Measurements from ENCODE around the gene NT5C3A.

DNA sequence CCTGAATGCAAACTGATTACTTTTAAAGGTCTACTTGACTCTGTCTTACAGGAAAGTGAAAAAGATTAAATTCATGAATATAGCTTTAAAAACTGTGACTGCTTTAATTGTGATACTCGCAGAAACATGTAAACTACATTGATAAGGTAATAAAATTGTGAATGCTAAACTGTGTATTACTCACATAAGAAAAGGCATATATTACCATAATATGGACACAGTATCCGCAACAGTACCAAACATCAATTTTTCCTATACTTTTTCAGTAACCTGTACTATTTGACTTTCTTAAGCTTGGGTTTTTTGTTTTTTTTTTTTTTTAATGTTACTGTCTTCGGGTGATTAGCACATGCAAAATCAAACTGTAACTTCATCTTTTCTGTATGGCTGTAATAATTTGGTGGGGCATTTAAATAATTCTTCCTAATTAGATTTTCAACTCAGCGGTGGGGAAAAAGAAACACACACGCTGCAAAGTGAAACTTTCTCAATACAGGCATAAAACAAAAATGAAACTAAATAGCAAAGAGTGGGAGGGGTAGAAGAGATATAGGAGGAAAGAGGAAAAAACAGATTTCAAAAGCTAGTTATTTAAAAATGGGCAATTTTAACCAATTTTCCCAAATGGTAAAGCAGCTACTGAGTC, 23.2 kb downstream of the NT5C3A start:
- no peak for TF ChIP-seq SUZ12 (IDR thresholded peaks at IDR 0.05; ENCODE audit: extremely low read depth, insufficient read depth, insufficient read length)
- no peak for TF ChIP-seq YY1 (IDR thresholded peaks at IDR 0.05; ENCODE audit: insufficient read depth, insufficient read length)

Measured in NT2/D1 (cell line).